ENCODE measurements around the gene SUN2. TPM values are rescaled to one million over a fixed set of nuclear protein-coding genes. Genes with fewer than 3 reads are reported as not detected.

SUN2 gene
- total RNA-seq, 3 donors from 2014 or later, result 30.1 to 44.6 (median 44.0) TPM

DNA sequence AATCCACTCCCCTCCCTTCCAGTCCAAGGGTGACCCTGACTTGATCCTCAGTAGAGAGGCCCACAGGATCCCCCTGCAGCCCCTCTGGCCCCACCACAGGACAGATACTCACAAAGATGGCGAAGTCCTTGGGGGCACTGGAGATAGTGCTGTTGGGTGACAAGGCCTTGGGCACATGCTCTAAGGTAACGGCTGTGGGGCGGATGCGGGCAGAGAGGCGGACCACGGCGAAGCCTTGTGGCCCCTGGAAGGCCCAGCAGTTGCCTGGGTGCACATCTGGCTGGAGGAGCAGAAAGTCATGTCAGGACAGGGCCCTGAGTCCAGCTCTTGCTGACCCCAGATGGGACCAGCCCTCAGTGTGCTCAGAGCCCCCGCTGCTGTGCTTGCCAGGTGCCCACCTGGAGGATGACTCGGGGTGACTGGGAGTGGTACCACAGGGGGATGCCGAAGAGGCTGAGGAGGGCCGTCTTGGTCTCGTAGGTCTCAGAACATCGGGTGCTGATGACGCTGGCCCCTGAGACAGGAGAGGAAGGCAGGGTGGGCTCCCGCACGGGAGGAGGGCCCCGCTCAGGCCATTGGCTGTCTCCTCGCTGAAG, 17.2 kb downstream of the SUN2 start:
- H3K4me3 Mint-ChIP-seq, result no peak overlapping the region
- H3K36me3 Mint-ChIP-seq (ENCODE audit: insufficient read depth), result peaks cover 42% of the 10 kb centered on the region
- no peak for DNase-seq
- H3K27me3 Mint-ChIP-seq (ENCODE audit: low read depth), result no peaks in the 10 kb centered on the region
- H3K9me3 Mint-ChIP-seq, result no peaks in the 10 kb centered on the region
- peaks cover 27% of the 10 kb centered on the region for H3K4me1 Mint-ChIP-seq (ENCODE audit: low read depth)
- ATAC-seq, result no peak

DNA sequence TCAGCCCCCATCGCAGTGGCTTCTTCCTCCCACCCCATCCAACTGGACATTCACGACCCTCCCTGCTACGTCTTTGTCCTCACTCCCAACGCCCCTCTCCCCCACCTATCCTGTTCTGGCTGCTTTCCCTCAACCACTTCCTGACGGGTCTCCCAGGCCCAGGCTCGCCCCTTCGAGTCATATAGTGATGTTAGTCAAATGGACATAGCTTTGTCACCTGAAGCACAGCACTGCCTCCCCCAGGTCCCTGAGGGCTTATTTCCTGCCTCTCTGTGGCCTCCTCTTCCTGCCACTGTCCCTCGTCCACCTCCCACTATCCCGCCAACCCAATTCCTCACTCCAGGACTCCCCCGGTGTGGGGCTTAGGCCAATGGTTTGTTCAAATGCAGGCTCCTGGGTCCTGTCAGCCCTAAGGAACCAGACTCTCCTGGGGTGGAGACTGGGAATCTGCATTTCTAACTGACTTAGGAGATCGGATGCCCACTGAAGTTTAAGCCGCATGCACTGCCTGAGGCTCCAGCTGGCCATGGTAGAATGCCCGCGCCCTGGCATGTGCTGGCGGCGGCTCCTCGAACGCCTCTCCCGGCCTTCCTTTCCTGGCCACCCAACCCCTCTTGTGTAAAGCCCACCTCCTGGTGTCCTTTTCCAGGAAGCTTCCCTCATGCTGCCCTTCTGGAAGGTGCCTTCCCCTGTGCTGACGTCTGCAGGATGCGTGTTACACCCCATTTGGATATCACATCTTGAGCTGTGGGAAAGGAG, 18.3 kb downstream of the SUN2 start:
- DNase-seq (no peak), ATAC-seq (no peak)
- no peaks in the 10 kb centered on the region for H3K27me3 Mint-ChIP-seq (ENCODE audit: low read depth)
- no peaks in the 10 kb centered on the region for H3K9me3 Mint-ChIP-seq
- peaks cover 34% of the 10 kb centered on the region for H3K4me1 Mint-ChIP-seq (ENCODE audit: low read depth)
- no peak overlapping the region for H3K4me3 Mint-ChIP-seq
- peaks cover 40% of the 10 kb centered on the region for H3K36me3 Mint-ChIP-seq (ENCODE audit: insufficient read depth)

GRCh38 chr22:38736257-38736570, 19.6 kb downstream of the SUN2 start:
- DNase-seq (no peak), ATAC-seq (peak in 1 of 2 donors; percentile 7)
- Mint-ChIP-seq H3K36me3 (ENCODE audit: insufficient read depth) (peaks cover 31% of the 10 kb centered on the region), H3K4me3 (no peak overlapping the region), H3K9me3 (no peaks in the 10 kb centered on the region), H3K27me3 (ENCODE audit: low read depth) (no peaks in the 10 kb centered on the region), H3K4me1 (ENCODE audit: low read depth) (peaks cover 31% of the 10 kb centered on the region)

DNA sequence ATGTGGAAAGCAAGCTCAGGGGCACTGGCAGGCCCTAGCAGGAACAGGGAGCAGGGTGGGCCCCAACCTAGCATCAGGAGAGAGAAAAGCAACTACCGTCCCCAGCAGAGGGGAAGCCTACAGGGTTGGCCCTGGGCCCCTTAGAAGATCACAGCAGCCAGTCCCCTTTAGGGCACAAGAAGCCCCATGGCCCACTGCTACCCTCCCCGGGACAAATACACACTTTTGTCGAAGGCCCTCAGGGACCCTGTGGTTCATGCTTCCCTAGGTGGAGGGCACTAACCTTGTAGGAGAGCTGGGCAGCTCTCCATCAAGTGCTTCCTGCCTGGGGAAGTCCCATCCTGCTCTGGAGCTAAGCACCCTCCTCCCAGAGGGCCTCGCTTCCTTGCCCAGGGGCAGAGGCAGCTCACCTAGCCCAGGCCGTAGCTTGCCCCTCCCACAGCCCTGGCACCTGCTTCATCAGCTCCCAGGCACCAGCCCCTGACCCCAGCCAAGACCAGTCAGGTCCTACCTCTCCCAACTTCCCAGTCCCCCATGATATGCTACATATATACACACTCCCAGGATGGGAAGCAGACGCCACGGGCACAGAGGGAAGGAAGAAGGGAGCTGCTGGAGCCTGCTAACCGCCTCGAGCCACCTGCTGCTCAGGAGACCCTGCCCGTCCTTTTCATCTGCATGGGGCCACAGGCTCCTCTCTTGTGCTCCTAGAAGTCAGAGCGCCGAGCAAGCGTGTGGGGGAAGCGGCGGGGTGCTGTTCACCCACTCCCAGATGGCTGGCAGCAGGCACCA, 20.1 kb downstream of the SUN2 start:
- Mint-ChIP-seq H3K27me3 (ENCODE audit: low read depth) (no peaks in the 10 kb centered on the region), H3K4me3 (no peak overlapping the region), H3K4me1 (ENCODE audit: low read depth) (peaks cover 29% of the 10 kb centered on the region), H3K36me3 (ENCODE audit: insufficient read depth) (peaks cover 28% of the 10 kb centered on the region), H3K9me3 (no peaks in the 10 kb centered on the region)
- DNase-seq (no peak), ATAC-seq (peak in 1 of 2 donors; percentile 13)

GRCh38 chr22:38735126-38735464, 20.7 kb downstream of the SUN2 start:
- Mint-ChIP-seq H3K36me3 (ENCODE audit: insufficient read depth) (peaks cover 33% of the 10 kb centered on the region), H3K9me3 (no peaks in the 10 kb centered on the region), H3K4me3 (no peak overlapping the region), H3K4me1 (ENCODE audit: low read depth) (peaks cover 29% of the 10 kb centered on the region), H3K27me3 (ENCODE audit: low read depth) (no peaks in the 10 kb centered on the region)
- DNase-seq (no peak), ATAC-seq (no peak)

DNA sequence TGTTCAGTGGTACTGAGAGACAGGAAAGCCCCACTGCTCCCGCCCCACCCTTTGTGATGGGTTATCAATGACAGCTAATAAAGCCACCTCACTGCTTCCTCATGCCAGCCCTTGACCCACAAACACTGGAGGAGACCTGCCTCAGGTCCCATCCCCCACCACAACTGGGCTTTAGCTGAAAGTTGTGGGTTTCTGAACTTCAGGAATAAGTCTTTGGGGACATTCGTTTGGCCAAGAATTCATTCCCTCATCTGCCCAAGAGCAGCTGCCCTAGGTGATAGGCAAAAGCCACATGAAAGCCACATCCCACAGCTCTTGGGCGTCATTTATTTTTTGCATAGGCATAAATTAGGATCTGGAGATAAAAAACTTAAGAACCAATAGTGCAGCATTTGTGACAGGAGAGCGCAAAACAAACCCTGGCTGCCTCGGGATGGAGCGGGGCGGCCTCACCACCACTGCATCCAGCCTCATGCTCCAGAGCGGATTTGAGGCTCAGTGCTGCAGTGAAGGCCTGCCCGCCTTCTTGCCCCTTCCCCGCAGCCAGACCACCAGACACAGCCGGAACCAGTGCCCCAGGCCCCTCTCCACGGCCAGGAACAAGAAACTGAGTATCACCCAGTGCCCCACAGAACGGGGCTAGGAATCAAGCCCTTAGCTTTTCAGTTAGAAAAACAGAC, 21.2 kb downstream of the SUN2 start:
- DNase-seq (no peak), ATAC-seq (no peak)
- Mint-ChIP-seq H3K9me3 (no peaks in the 10 kb centered on the region), H3K4me3 (no peak overlapping the region), H3K4me1 (ENCODE audit: low read depth) (peaks cover 27% of the 10 kb centered on the region), H3K36me3 (ENCODE audit: insufficient read depth) (peaks cover 28% of the 10 kb centered on the region), H3K27me3 (ENCODE audit: low read depth) (no peaks in the 10 kb centered on the region)

DNA sequence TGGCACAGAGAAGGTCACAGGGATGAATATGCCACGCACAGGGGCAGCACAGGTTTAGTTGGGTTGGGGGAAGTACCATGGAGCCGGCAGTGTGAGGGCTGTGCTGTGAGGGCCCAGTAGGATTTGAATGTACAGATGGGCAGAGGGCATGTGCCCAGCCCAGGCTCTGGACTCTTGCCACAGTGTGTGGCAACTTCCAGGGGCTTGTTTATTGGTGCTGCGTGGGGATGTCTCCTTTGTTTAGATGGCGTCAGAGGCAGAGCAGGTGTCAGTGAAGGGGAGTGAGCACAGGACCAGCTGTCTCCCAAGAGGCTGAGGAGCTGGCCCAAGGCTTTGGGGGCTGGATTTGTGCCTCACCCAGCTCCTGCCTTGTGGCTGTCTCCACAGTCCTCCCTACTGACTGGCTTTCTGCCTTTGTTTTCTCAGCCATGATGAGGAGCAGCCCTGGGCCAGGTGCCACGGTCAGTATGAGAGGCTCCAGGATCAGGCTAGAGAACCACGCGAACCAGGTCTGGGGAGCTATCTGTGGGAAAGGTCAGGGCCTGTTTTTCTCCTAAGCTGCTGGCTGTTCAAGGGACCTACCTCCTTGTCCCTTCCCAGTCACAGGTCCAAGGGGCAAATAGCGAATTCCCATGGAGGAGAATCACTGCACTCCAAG, 21.9 kb downstream of the SUN2 start:
- H3K4me3 Mint-ChIP-seq, result no peak overlapping the region
- H3K27me3 Mint-ChIP-seq (ENCODE audit: low read depth), result no peaks in the 10 kb centered on the region
- peak in 1 of 2 donors; percentile 5 for ATAC-seq
- no peak for DNase-seq
- H3K9me3 Mint-ChIP-seq, result no peaks in the 10 kb centered on the region
- peaks cover 33% of the 10 kb centered on the region for H3K36me3 Mint-ChIP-seq (ENCODE audit: insufficient read depth)
- H3K4me1 Mint-ChIP-seq (ENCODE audit: low read depth), result peaks cover 27% of the 10 kb centered on the region

GRCh38 chr22:38733329-38733723, 22.5 kb downstream of the SUN2 start:
- H3K27me3 Mint-ChIP-seq (ENCODE audit: low read depth), result no peaks in the 10 kb centered on the region
- no peak overlapping the region for H3K4me3 Mint-ChIP-seq
- peaks cover 27% of the 10 kb centered on the region for H3K4me1 Mint-ChIP-seq (ENCODE audit: low read depth)
- H3K36me3 Mint-ChIP-seq (ENCODE audit: insufficient read depth), result peaks cover 36% of the 10 kb centered on the region
- DNase-seq, result peak; percentile 40
- H3K9me3 Mint-ChIP-seq, result no peaks in the 10 kb centered on the region
- ATAC-seq, result peak; percentile 58 to 66

DNA sequence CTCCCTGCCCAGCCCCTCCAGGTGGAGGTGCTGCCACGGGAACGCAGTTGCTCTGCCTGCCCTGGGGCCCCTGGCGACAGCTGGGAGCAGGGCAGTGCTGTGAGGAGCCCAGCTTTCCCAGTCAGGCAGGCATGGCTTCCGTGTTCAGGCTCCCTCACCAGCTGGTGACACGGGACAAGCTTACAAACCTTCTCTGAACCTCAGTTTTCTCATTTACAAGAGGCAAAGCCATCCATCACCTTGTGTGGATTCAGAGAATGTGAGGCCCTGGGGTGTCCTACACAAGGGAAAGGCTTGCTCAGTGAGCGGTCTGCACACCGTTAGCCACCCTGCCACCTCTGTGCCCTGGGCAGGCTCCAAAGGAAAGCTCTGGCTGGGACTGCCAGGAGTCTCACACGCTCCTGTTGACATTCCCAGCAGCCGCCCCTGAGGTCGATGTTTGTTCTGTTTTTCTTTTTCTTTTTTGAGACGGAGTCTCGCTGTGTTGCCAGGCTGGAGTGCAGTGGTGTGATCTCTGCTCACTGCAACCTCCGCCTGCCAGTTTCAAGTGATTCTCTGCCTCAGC, 23.5 kb downstream of the SUN2 start:
- ATAC-seq (no peak), DNase-seq (no peak)
- H3K4me3 Mint-ChIP-seq, result no peak overlapping the region
- H3K4me1 Mint-ChIP-seq (ENCODE audit: low read depth), result peaks cover 18% of the 10 kb centered on the region
- no peaks in the 10 kb centered on the region for H3K9me3 Mint-ChIP-seq
- peaks cover 33% of the 10 kb centered on the region for H3K36me3 Mint-ChIP-seq (ENCODE audit: insufficient read depth)
- no peaks in the 10 kb centered on the region for H3K27me3 Mint-ChIP-seq (ENCODE audit: low read depth)

- ATAC-seq (no peak), DNase-seq (no peak)
- H3K9me3 Mint-ChIP-seq, result no peaks in the 10 kb centered on the region
- H3K27me3 Mint-ChIP-seq (ENCODE audit: low read depth), result no peaks in the 10 kb centered on the region
- H3K36me3 Mint-ChIP-seq (ENCODE audit: insufficient read depth), result peaks cover 37% of the 10 kb centered on the region
- H3K4me1 Mint-ChIP-seq (ENCODE audit: low read depth), result peaks cover 14% of the 10 kb centered on the region
- no peak overlapping the region for H3K4me3 Mint-ChIP-seq
Measured at GRCh38 chr22:38731703-38732161, 24.1 kb downstream of the SUN2 start.

DNA sequence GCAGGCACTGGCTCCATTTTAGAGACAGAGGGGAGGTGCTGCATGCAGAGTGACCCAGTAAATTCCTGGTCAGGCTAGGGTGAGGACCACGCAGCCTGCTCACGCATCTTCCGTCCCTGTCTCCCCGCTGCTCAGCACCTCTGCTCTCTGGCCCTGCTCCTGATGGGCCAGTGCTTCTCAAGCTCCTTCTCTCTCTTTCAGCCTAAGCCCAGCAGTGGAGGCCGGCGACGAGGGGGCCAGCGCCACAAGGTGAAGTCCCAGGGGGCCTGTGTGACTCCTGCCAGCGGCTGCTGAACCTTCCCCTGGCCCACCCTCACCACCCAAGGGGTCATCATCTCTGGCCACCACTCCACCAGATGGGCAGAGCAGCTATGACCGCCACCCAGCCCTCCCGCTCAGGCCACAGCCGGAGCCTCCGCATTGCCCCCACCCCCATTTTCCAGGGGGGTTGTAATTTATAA, 25.4 kb downstream of the SUN2 start:
- ATAC-seq (no peak), DNase-seq (no peak)
- Mint-ChIP-seq H3K4me3 (no peak overlapping the region), H3K9me3 (no peaks in the 10 kb centered on the region), H3K36me3 (ENCODE audit: insufficient read depth) (peaks cover 43% of the 10 kb centered on the region), H3K4me1 (ENCODE audit: low read depth) (peaks cover 14% of the 10 kb centered on the region), H3K27me3 (ENCODE audit: low read depth) (no peaks in the 10 kb centered on the region)

- Mint-ChIP-seq H3K4me3 (no peak overlapping the region), H3K36me3 (ENCODE audit: insufficient read depth) (peaks cover 44% of the 10 kb centered on the region)
- DNase-seq, result no peak
Measured at GRCh38 chr22:38729946-38730345, 25.9 kb downstream of the SUN2 start.

DNA sequence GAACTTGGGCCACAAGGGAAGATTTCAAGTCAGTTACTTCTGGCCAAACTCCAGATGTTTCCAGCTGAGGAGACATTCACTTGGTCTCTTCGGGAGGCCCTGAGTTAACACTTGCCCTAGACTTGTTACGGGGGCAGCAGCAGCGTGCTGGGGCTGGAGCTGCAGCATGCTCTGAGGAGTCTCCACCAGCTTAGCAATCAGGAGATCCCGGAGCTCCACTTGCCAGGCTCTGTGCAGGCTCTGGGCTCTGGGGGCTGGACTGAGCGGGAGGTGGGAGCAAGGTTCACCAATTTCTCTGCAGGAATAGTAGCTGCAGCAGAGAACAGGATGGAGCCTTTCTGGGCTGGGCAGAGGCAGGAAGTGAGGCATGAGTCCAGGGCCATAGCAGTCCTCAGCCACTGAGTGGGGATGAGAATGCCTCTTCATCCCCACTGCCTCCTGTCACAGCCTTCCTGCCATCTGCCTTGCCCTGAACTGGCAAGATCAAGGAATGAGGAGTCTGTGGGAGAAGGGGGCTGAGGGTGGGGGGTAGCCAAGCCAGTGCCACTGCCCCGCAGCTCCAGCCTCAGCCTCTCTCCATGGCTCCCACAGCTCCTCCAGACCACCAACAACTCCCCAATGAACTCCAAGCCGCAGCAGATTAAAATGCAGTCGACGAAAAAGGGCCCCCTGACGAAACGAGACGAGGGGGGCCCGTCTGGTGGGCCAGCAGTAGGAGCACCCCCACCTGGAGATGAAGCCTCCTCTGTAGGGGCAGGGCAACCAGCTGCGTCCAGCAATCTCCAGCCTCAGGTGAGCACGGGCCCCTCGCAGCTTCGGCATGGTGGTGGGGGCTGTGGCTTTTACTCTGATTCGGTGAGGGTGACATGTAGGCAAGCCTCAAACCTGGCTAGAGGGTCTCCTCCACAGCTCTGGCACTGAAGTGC, 26.7 kb downstream of the SUN2 start:
- H3K4me1 Mint-ChIP-seq (ENCODE audit: low read depth), result peaks cover 10% of the 10 kb centered on the region
- H3K9me3 Mint-ChIP-seq, result no peaks in the 10 kb centered on the region
- no peak for DNase-seq
- H3K27me3 Mint-ChIP-seq (ENCODE audit: low read depth), result no peaks in the 10 kb centered on the region
- ATAC-seq, result no peak
- peaks cover 45% of the 10 kb centered on the region for H3K36me3 Mint-ChIP-seq (ENCODE audit: insufficient read depth)
- H3K4me3 Mint-ChIP-seq, result no peak overlapping the region

More at GRCh38 chr22:38729946-38730345, 25.9 kb downstream of the SUN2 start:
- Mint-ChIP-seq H3K27me3 (ENCODE audit: low read depth) (no peaks in the 10 kb centered on the region), H3K9me3 (no peaks in the 10 kb centered on the region), H3K4me1 (ENCODE audit: low read depth) (peaks cover 15% of the 10 kb centered on the region)
- no peak for ATAC-seq
